ENCODE data around the gene CEP126.

Gene CEP126

GRCh38 chr11:102010776-102011494 lies 96.1 kb downstream of the CEP126 start:
- DNase-seq: no peak

GRCh38 chr11:102012946-102013345 lies 98.1 kb downstream of the CEP126 start:
- DNase-seq: no peak

- DNase-seq: no peak
These were observed 99.9 kb downstream of the CEP126 start for GRCh38 chr11:102014756-102015155.

- no peak for DNase-seq
These were observed 102.2 kb downstream of the CEP126 start for GRCh38 chr11:102017026-102017425.

GRCh38 chr11:102026217-102026616 lies 111.4 kb downstream of the CEP126 start:
- DNase-seq: no peak

GRCh38 chr11:102026959-102027358 lies 112.1 kb downstream of the CEP126 start:
- DNase-seq: no peak

GRCh38 chr11:102036757-102037156 lies 121.9 kb downstream of the CEP126 start:
- no peak for DNase-seq

- DNase-seq: no peak
These were observed 132.0 kb downstream of the CEP126 start for GRCh38 chr11:102046841-102047240.

- peak; percentile 81 for DNase-seq
These were observed 132.6 kb downstream of the CEP126 start, which contains the start of gene CFAP300 for GRCh38 chr11:102047305-102047924. Gene CFAP300 (plus strand): TSS chr11:102047437. CDS start chr11:102047471, 34 bp downstream.

All from stimulated activated CD4-positive, alpha-beta T cell treated with anti-CD3 and anti-CD28 coated beads, Interleukin-15, amount 100 ng/mL, for 24 hours (primary cell).